Keratinocyte (primary cell): ENCODE data around the gene PANX2. TPM values are rescaled to one million over a fixed set of nuclear protein-coding genes. Genes with fewer than 3 reads are reported as not detected.

Experiments used
- DNase-seq: peaks from one replicate; pipeline ENCODE4 v3.0.0-alpha.2; 2011; ENCODE audit warnings: low read depth, missing footprints, low spot score
- FAIRE-seq: peaks from 2 replicates; lab custom pipeline; 2011; peaks lifted over from hg19 to GRCh38; lab: Jason Lieb, UNC
- H2AFZ ChIP-seq: 2 replicates; pipeline ENCODE4 v1.6.0; 2012; ENCODE audit warnings: low read length, control low read depth, inconsistent platforms; ENCODE audit not compliant: control insufficient read depth
- H3K27ac ChIP-seq: 2 replicates; pipeline ENCODE4 v1.5.1; 2011; ENCODE audit warnings: low read length; ENCODE audit not compliant: control insufficient read depth, insufficient read depth
- H3K27me3 ChIP-seq: 3 replicates; pipeline ENCODE4 v1.6.0; 2011; ENCODE audit warnings: low read length; ENCODE audit not compliant: control insufficient read depth, insufficient read depth; ENCODE audit errors: extremely low read depth
- H3K36me3 ChIP-seq, 2 experiments: 2 replicates in 1 of 2; 3 replicates in 1 of 2; pipeline ENCODE4 v1.5.1; 2011; ENCODE audit warnings: low read length in 2 of 2, mild to moderate bottlenecking in 1 of 2; ENCODE audit not compliant: control insufficient read depth in 2 of 2, insufficient read depth in 2 of 2; ENCODE audit errors: extremely low read depth in 1 of 2
- H3K4me1 ChIP-seq: 3 replicates; pipeline ENCODE4 v1.5.1; 2011; ENCODE audit warnings: low read length; ENCODE audit not compliant: control insufficient read depth, insufficient read depth; ENCODE audit errors: extremely low read depth
- H3K4me2 ChIP-seq: 3 replicates; pipeline ENCODE4 v1.6.0; 2011; ENCODE audit warnings: low read depth, low read length; ENCODE audit not compliant: control insufficient read depth, insufficient read depth; ENCODE audit errors: extremely low read depth
- H3K4me3 ChIP-seq, 3 experiments: fragments of 200-600 bp in 1 of 3; sonication (generic) in 1 of 3; 2 replicates in 2 of 3; 3 replicates in 1 of 3; pipeline ENCODE4 v1.5.1; 2011 to 2016; ENCODE audit warnings: low read length in 3 of 3, mild to moderate bottlenecking in 3 of 3, control low read depth in 2 of 3, inconsistent platforms in 1 of 3, low read depth in 1 of 3, mixed read lengths in 1 of 3, mixed run types in 1 of 3, moderate library complexity in 1 of 3; ENCODE audit not compliant: control insufficient read depth in 2 of 3, insufficient read depth in 2 of 3; ENCODE audit errors: extremely low read depth in 1 of 3
- H3K79me2 ChIP-seq: 2 replicates; pipeline ENCODE4 v1.6.0; 2012; ENCODE audit warnings: low read length; ENCODE audit not compliant: control insufficient read depth, insufficient read depth
- H3K9ac ChIP-seq: 3 replicates; pipeline ENCODE4 v1.6.0; 2011; ENCODE audit warnings: low read length; ENCODE audit not compliant: control insufficient read depth, insufficient read depth; ENCODE audit errors: extremely low read depth
- H3K9me1 ChIP-seq: 3 replicates; pipeline ENCODE4 v1.6.0; 2011; ENCODE audit warnings: low read length; ENCODE audit not compliant: control insufficient read depth, insufficient read depth; ENCODE audit errors: extremely low read depth
- H3K9me3 ChIP-seq: 2 replicates; pipeline ENCODE4 v1.5.1; 2012; ENCODE audit warnings: low read depth, low read length; ENCODE audit not compliant: control insufficient read depth
- H4K20me1 ChIP-seq: 3 replicates; pipeline ENCODE4 v1.6.0; 2011; ENCODE audit warnings: low read length; ENCODE audit not compliant: control insufficient read depth, insufficient read depth; ENCODE audit errors: extremely low read depth
- EZH2 ChIP-seq: IDR thresholded peaks from one replicate; pipeline ENCODE4 v1.6.1; 2012; ENCODE audit warnings: inconsistent platforms, mild to moderate bottlenecking, low read length, moderate library complexity
- dilution Hi-C: fragments of 300-500 bp; cut with MboI; formaldehyde crosslinking; loops from one replicate; pipeline ENCODE4 v1.7.0; 2020; ENCODE audit warnings: low sequenced_read_pairs; ENCODE audit not compliant: extremely low pct_ligation_motif_present
- polyA plus RNA-seq, 5 experiments: library from polyadenylated mRNA; depleted of rRNA in 3 of 5; stranded (reverse) in 3 of 5; stranded (forward) in 1 of 5; unstranded in 1 of 5; fragments of >200 nt; gene quantifications; 1 replicate in 1 of 5; 2 replicates in 3 of 5; 3 replicates in 1 of 5; pipeline versions ENCODE4 v1.2.1 to v1.2.3, GENCODE V29; 2011 to 2012; ENCODE audit warnings: missing spikeins in 2 of 5, low read depth in 1 of 5, low replicate concordance in 1 of 5
- TF ChIP-seq, protein P1 (sequence below), 3 experiments: IDR thresholded peaks in 1 of 3; conservative IDR thresholded peaks in 1 of 3; optimal IDR thresholded peaks in 1 of 3; 2 replicates in 2 of 3; 3 replicates in 1 of 3; pipeline versions ENCODE3 to v1.5.1; 2011; ENCODE audit warnings: low read length in 3 of 3, mild to moderate bottlenecking in 3 of 3, moderate library complexity in 2 of 3, control low read depth in 1 of 3, inconsistent platforms in 1 of 3; ENCODE audit not compliant: insufficient read depth in 2 of 3; ENCODE audit errors: extremely low read depth in 1 of 3

PANX2 gene
- polyA plus RNA-seq, 1 donor (not counting 4 experiments of a cell fraction or from before 2014, with no cell fraction given), result 0.22 TPM

DNA sequence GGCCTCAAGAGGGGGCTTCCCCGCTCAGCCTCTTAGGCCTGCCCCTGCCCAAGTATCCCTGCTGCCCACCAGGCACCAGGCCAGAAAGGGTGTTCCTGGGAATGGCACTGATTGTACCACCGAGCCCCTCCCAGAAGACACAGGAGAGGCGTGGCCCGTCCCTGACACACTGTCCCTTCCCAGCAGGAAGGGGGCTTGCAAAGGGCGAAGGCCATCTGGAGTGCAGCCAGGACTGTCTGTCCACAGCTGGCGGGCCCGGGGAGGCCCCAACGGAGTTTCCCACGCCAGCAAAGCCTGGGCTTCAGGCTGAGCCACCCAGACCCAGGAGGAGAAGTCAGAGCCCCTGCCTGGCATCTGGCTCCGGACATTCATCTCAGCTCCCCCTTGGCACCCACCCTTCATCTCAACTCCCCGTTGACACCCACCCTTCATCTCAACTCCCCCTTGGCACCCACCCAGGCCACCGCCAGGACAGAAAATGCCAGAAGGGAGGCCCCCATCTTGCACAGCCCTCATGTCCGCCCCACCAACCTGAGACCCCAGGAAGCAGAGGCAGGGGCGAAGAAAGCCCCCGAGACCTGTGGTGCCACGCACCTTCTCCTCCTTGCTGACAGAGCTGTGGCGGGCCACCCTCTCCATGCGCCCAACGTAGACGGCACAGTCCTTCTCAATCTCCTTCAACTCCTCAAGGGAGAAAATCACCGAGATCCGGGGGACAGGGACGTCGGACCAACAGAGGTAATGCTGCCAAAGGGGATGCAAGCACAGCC lies 54.9 kb downstream of the PANX2 start:
- H3K36me3 ChIP-seq, result peaks cover 11 to 42% of the 10 kb centered on the region in 2 experiments
- H3K4me1 ChIP-seq, result no peaks in the 10 kb centered on the region
- no peaks in the 10 kb centered on the region for H3K79me2 ChIP-seq
- H4K20me1 ChIP-seq, result no peaks in the 10 kb centered on the region
- dilution Hi-C loops, result no loop called here
- H3K27me3 ChIP-seq, result no peaks in the 10 kb centered on the region
- DNase-seq, result no peak
- no peak overlapping the region for H3K4me3 ChIP-seq
- no peak overlapping the region for H3K4me2 ChIP-seq
- H3K9me3 ChIP-seq, result no peaks in the 10 kb centered on the region
- FAIRE-seq, result no peak
- no peak overlapping the region for H3K9ac ChIP-seq
- H2AFZ ChIP-seq, result no peak overlapping the region
- TF ChIP-seq EZH2, result no peak
- TF ChIP-seq, protein P1, sequence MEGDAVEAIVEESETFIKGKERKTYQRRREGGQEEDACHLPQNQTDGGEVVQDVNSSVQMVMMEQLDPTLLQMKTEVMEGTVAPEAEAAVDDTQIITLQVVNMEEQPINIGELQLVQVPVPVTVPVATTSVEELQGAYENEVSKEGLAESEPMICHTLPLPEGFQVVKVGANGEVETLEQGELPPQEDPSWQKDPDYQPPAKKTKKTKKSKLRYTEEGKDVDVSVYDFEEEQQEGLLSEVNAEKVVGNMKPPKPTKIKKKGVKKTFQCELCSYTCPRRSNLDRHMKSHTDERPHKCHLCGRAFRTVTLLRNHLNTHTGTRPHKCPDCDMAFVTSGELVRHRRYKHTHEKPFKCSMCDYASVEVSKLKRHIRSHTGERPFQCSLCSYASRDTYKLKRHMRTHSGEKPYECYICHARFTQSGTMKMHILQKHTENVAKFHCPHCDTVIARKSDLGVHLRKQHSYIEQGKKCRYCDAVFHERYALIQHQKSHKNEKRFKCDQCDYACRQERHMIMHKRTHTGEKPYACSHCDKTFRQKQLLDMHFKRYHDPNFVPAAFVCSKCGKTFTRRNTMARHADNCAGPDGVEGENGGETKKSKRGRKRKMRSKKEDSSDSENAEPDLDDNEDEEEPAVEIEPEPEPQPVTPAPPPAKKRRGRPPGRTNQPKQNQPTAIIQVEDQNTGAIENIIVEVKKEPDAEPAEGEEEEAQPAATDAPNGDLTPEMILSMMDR (optimal IDR thresholded peaks at IDR 0.05 in 1 of 3, IDR thresholded peaks at IDR 0.05 in 1 of 3, conservative IDR thresholded peaks at IDR 0.05 in 1 of 3; ENCODE audit: extremely low read depth in 1 of 3, insufficient read depth in 2 of 3, low read length in 3 of 3), result no peak
- no peak overlapping the region for H3K27ac ChIP-seq
- H3K9me1 ChIP-seq, result no peaks in the 10 kb centered on the region

DNA sequence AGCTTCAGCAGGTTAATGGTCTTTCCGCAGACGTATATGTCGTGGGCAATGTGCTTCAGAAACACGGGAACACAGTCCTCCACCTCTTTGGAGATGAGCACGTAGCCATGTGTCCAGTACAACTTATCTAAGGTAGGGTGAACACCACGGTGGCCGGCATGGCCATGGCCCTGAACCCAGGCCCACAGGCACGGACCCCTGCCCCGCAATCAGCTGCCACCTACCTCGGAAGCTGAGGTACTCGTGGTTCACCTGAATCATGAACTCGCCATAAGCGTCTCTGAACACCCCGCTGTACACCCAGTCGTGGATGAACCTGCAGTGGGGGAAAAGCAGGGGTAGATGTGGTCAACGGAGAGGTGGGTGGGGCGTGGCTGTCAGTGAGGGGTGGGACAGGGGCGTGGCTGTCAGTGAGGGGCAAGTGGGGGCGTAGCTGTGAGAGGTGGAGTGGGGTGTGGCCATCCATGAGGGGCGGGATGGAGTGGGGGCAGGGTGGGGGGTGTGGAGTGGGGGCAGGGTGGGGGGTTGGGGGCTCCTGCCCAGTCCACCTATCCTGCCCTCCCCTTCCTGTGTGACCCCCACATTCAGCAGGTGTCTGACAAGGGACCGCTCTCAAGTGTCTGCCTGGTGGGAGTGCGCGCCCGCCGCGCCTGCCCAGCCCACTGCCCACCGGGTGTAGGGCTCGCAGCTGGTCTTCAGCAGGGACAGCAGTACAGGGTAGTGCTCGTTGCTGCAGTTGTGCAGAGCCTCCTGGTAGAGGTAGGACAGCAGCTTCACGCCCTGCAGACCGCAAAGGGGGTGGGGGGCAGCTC lies 55.7 kb downstream of the PANX2 start:
- Histone ChIP-seq H3K4me2 (no peak overlapping the region), H3K9me3 (no peaks in the 10 kb centered on the region), H3K9me1 (no peaks in the 10 kb centered on the region), H3K9ac (no peak overlapping the region), H3K27me3 (no peaks in the 10 kb centered on the region), H3K4me3 (no peak overlapping the region), H3K4me1 (no peaks in the 10 kb centered on the region), H3K27ac (no peak overlapping the region), H3K79me2 (no peaks in the 10 kb centered on the region), H2AFZ (no peak overlapping the region), H4K20me1 (no peaks in the 10 kb centered on the region), H3K36me3 (peaks cover 11 to 35% of the 10 kb centered on the region in 2 experiments)
- no peak for DNase-seq
- dilution Hi-C loops, result no loop called here
- FAIRE-seq, result no peak
- TF ChIP-seq EZH2, result no peak
- TF ChIP-seq, protein P1 (optimal IDR thresholded peaks at IDR 0.05 in 1 of 3, IDR thresholded peaks at IDR 0.05 in 1 of 3, conservative IDR thresholded peaks at IDR 0.05 in 1 of 3; ENCODE audit: extremely low read depth in 1 of 3, insufficient read depth in 2 of 3, low read length in 3 of 3), result no peak
